Middle frontal gyrus (tissue), 1 donor: ENCODE results near the gene RAB40A.
A peak's percentile ranks its signal among the peaks of the same experiment; 100 is the strongest.
"Not testable (repeated sequence)": the region's sequence is repeated elsewhere in the genome, so short reads cannot be mapped to it uniquely, and the experiment has no call there.

Experiments used
- DNase-seq: peaks from one replicate; pipeline ENCODE4 v3.0.0-alpha.2; 2015; ENCODE audit warnings: low spot score; ENCODE audit errors: extremely low spot score

Gene RAB40A

GRCh38 chrX:103523605-103524004 lies 4.3 kb upstream of the RAB40A start:
- DNase-seq, result no peak

- DNase-seq, result no peak
These were observed 1.1 kb upstream of the RAB40A start for GRCh38 chrX:103520386-103520785.

- no peak for DNase-seq
These were observed 718 bp downstream of the RAB40A start for GRCh38 chrX:103518571-103518970.

- DNase-seq, result no peak
These were observed 2.0 kb downstream of the RAB40A start for GRCh38 chrX:103517246-103517645.

GRCh38 chrX:103513476-103514108 lies 5.7 kb downstream of the RAB40A start:
- DNase-seq, result no peak

- DNase-seq, result no peak
These were observed 6.2 kb downstream of the RAB40A start for GRCh38 chrX:103513067-103513466.

- no peak for DNase-seq
These were observed 9.3 kb downstream of the RAB40A start for GRCh38 chrX:103510031-103510430.

- DNase-seq, result no peak
These were observed 15.5 kb downstream of the RAB40A start for GRCh38 chrX:103503853-103504207.

- no peak for DNase-seq
These were observed 16.0 kb downstream of the RAB40A start for GRCh38 chrX:103503163-103503852.

- DNase-seq, result no peak
These were observed 20.5 kb downstream of the RAB40A start for GRCh38 chrX:103498786-103499185.

- DNase-seq, result no peak
These were observed 23.5 kb downstream of the RAB40A start for GRCh38 chrX:103495786-103496185.

GRCh38 chrX:103493578-103493977 lies 25.7 kb downstream of the RAB40A start:
- DNase-seq, result not testable (repeated sequence)

- not testable (repeated sequence) for DNase-seq
These were observed 29.6 kb downstream of the RAB40A start for GRCh38 chrX:103489733-103490132.

GRCh38 chrX:103488794-103489193 lies 30.5 kb downstream of the RAB40A start:
- DNase-seq, result no peak

- DNase-seq, result no peak
These were observed 31.0 kb downstream of the RAB40A start for GRCh38 chrX:103488332-103488731.

- no peak for DNase-seq
These were observed 35.6 kb downstream of the RAB40A start for GRCh38 chrX:103483720-103484119.

GRCh38 chrX:103480526-103480925 lies 38.8 kb downstream of the RAB40A start:
- no peak for DNase-seq

- no peak for DNase-seq
These were observed 41.8 kb downstream of the RAB40A start for GRCh38 chrX:103477496-103477895.

- no peak for DNase-seq
These were observed 43.9 kb downstream of the RAB40A start for GRCh38 chrX:103475381-103475780.

- not testable (repeated sequence) for DNase-seq
These were observed 49.3 kb downstream of the RAB40A start for GRCh38 chrX:103469977-103470376.

- DNase-seq, result no peak
These were observed 51.4 kb downstream of the RAB40A start for GRCh38 chrX:103467887-103468286.

- no peak for DNase-seq
These were observed 52.1 kb downstream of the RAB40A start for GRCh38 chrX:103467156-103467555.

- peak; percentile 68 for DNase-seq
These were observed 54.5 kb downstream of the RAB40A start for GRCh38 chrX:103464774-103465117.
